Testis (tissue), 2 donors: Measurements from ENCODE around the gene CEBPE.

ENCODE experiments used
- POLR2A ChIP-seq: fragments of 450-650 bp; IDR thresholded peaks from one replicate; pipeline ENCODE4 v1.6.1; 2017; ENCODE audit warnings: antibody characterized with exemption, mild to moderate bottlenecking, moderate library complexity
- TF ChIP-seq, protein P1 (sequence below), 3 experiments: fragments of 450-650 bp in 2 of 3; fragments of 200-600 bp in 1 of 3; sonication (generic) in 1 of 3; IDR thresholded peaks; one replicate each; pipeline ENCODE4 v1.5.1; 2016 to 2019; ENCODE audit warnings: antibody characterized with exemption in 3 of 3, mild to moderate bottlenecking in 2 of 3, moderate library complexity in 1 of 3

DNA sequence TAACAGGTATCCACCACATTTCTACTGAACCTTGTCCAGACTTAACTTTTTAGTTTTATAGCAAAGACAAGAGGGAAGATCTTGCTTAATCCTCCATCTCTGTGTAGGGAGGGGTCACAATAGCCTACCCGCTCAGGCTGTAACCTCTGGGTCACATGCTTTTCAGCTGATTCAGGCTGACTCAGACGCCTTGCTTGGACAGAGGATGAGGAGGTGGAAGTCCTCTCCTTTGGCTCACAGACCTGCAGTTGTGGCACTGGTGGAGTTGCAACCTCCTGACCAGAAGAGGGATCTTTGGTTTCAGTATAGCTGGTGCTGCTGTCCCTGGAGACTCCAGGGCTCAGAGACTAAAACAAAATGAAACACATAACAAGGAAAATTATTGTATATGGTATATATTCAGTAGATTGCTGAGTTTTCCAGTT, 40.4 kb downstream of the CEBPE start:
- TF ChIP-seq, protein P1, sequence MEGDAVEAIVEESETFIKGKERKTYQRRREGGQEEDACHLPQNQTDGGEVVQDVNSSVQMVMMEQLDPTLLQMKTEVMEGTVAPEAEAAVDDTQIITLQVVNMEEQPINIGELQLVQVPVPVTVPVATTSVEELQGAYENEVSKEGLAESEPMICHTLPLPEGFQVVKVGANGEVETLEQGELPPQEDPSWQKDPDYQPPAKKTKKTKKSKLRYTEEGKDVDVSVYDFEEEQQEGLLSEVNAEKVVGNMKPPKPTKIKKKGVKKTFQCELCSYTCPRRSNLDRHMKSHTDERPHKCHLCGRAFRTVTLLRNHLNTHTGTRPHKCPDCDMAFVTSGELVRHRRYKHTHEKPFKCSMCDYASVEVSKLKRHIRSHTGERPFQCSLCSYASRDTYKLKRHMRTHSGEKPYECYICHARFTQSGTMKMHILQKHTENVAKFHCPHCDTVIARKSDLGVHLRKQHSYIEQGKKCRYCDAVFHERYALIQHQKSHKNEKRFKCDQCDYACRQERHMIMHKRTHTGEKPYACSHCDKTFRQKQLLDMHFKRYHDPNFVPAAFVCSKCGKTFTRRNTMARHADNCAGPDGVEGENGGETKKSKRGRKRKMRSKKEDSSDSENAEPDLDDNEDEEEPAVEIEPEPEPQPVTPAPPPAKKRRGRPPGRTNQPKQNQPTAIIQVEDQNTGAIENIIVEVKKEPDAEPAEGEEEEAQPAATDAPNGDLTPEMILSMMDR (IDR thresholded peaks at IDR 0.05) = no peak
- no peak for TF ChIP-seq POLR2A
